ENCODE data around the gene PPY. TPM values are rescaled to one million over a fixed set of nuclear protein-coding genes. Genes with fewer than 3 reads are reported as not detected.

The PPY gene
- total and polyA plus RNA-seq, 10 of the 15 experiments (the other 5 are each of a cell fraction or from before 2014, with no cell fraction given), result 0.91 TPM; not detected in 9

DNA sequence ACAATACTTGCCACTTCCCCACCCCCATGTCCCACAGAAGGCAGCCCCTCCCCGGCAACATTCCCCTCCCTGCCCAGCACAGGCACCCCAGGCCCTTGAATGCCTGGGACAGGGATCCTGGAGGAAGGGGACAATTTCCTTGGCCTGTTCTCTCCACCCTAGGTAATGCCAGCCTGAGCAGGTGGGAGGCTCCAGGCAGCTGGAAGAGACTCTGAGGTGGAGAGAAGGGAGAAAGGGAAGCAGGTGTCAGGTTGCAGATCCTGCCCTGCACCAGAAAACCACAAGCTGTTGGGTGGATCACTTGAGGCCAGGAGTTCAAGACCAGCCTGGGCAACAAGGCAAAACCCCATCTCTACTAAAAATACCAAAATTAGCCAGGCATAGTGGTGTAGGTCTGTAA is 43.8 kb downstream of the PPY start:
- no peak overlapping the region for H3K9ac ChIP-seq (ENCODE audit: control insufficient read depth, insufficient read depth, low read length)
- H3K79me2 ChIP-seq (ENCODE audit: control insufficient read depth, insufficient read depth, low read length), result no peaks in the 10 kb centered on the region
- H3K4me2 ChIP-seq (ENCODE audit: control insufficient read depth, insufficient read depth), result no peak overlapping the region
- TF ChIP-seq ASH2L (IDR thresholded peaks at IDR 0.05; ENCODE audit: borderline replicate concordance, low read depth) (no peak), BACH1 (IDR thresholded peaks at IDR 0.05; ENCODE audit: borderline replicate concordance) (no peak), ZNF24 (IDR thresholded peaks at IDR 0.05) (no peak), BHLHE40 (IDR thresholded peaks at IDR 0.05; ENCODE audit: borderline replicate concordance in 1 of 2, low read depth in 2 of 2, low read length in 1 of 2) (no peak), STAT3 (IDR thresholded peaks at IDR 0.05; ENCODE audit: low read depth, low read length) (no peak), SP1 (IDR thresholded peaks at IDR 0.05; ENCODE audit: low read depth, low read length) (no peak), KDM1A (IDR thresholded peaks at IDR 0.05; ENCODE audit: borderline replicate concordance) (no peak), CHD4 (IDR thresholded peaks at IDR 0.05) (no peak), IKZF2 (IDR thresholded peaks at IDR 0.05) (no peak)
- TF ChIP-seq, protein P1, sequence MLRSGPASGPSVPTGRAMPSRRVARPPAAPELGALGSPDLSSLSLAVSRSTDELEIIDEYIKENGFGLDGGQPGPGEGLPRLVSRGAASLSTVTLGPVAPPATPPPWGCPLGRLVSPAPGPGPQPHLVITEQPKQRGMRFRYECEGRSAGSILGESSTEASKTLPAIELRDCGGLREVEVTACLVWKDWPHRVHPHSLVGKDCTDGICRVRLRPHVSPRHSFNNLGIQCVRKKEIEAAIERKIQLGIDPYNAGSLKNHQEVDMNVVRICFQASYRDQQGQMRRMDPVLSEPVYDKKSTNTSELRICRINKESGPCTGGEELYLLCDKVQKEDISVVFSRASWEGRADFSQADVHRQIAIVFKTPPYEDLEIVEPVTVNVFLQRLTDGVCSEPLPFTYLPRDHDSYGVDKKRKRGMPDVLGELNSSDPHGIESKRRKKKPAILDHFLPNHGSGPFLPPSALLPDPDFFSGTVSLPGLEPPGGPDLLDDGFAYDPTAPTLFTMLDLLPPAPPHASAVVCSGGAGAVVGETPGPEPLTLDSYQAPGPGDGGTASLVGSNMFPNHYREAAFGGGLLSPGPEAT (IDR thresholded peaks at IDR 0.05; ENCODE audit: low read depth), result no peak
- RAD21 ChIA-PET (ENCODE audit: unreplicated experiment), result no interaction called here
- H2AFZ ChIP-seq (ENCODE audit: control insufficient read depth, low read depth, low read length), result no peak overlapping the region
- SMC1A ChIA-PET (ENCODE audit: uncharacterized antibody, unreplicated experiment), result no interaction called here
- H3K27ac ChIP-seq (ENCODE audit: control insufficient read depth, insufficient read depth), result no peak overlapping the region
- WGBS (ENCODE audit: insufficient coverage, insufficient replicate concordance, low lambda C conversion rate, missing lambda C conversion rate), result no CpG with 5 or more reads among the region's 1 CpG
- intact Hi-C loops (cut with micrococcal nuclease; ENCODE audit: unreplicated experiment), result no loop called here
- peaks cover 3 to 7% of the 10 kb centered on the region in 2 experiments; a peak in 3 of 4 replicates for H3K27me3 ChIP-seq (replicated peaks in 1 of 2; ENCODE audit: control insufficient read depth in 2 of 2, insufficient read depth in 2 of 2, low read length in 1 of 2)
- H3K36me3 ChIP-seq (ENCODE audit: control insufficient read depth in 2 of 2, insufficient read depth in 2 of 2, low read length in 1 of 2), result no peaks in the 10 kb centered on the region
- 0 out of 2 replicates have a peak, but pooled peaks cover 5% of the 10 kb centered on the region for H3K4me1 ChIP-seq (ENCODE audit: control insufficient read depth, insufficient read depth, low read length)
- in situ Hi-C loops (cut with MboI), result no loop called here
- no TSS peak for BruUV-seq (replicated peaks)
- no peak for ATAC-seq
- H3K9me3 ChIP-seq (replicated peaks; ENCODE audit: control insufficient read depth, insufficient read depth, low read length), result no peaks in the 10 kb centered on the region
- CTCF ChIA-PET, result no interaction called here
- DNase-seq (ENCODE audit: low read depth, low spot score), result no peak
- POLR2A ChIA-PET, result no interaction called here
- no peak for FAIRE-seq
- H4K20me1 ChIP-seq (ENCODE audit: control insufficient read depth, insufficient read depth), result no peaks in the 10 kb centered on the region; the same call in 1 of the 2 replicates
- no peak overlapping the region for H3K4me3 ChIP-seq
